PFSK-1 (cell line): ENCODE measurements around the gene CREB3L2.

Experiments used
- FOXP2 ChIP-seq: optimal IDR thresholded peaks from 2 replicates; pipeline ENCODE3; 2011; ENCODE audit warnings: borderline replicate concordance, control low read depth, inconsistent platforms; ENCODE audit not compliant: insufficient read depth; ENCODE audit errors: extremely low read length, extremely low read depth
- POLR2AphosphoS5 ChIP-seq: IDR thresholded peaks from 2 replicates; pipeline ENCODE4 v1.6.1; 2012; ENCODE audit warnings: low read depth, mild to moderate bottlenecking, control low read depth, low read length, moderate library complexity
- REST ChIP-seq, 2 experiments: IDR thresholded peaks; 2 replicates each; pipeline versions ENCODE4 v1.6.1 to v1.8.0; 2011 to 2012; ENCODE audit warnings: low read depth in 2 of 2, low read length in 2 of 2, control low read depth in 1 of 2, inconsistent platforms in 1 of 2, mild to moderate bottlenecking in 1 of 2, moderate library complexity in 1 of 2; ENCODE audit not compliant: insufficient read depth in 1 of 2
- SIN3A ChIP-seq: IDR thresholded peaks from 2 replicates; pipeline ENCODE4 v1.6.1; 2012; ENCODE audit warnings: mild to moderate bottlenecking, low read length, moderate library complexity, borderline replicate concordance; ENCODE audit not compliant: insufficient read depth
- TAF1 ChIP-seq: IDR thresholded peaks from 2 replicates; pipeline ENCODE4 v1.6.1; 2012; ENCODE audit warnings: low read length, control low read depth, borderline replicate concordance; ENCODE audit not compliant: insufficient read depth

The CREB3L2 gene

GRCh38 chr7:138015096-138015495 is 13.2 kb upstream of the CREB3L2 start:
- TF ChIP-seq POLR2AphosphoS5 (no peak), TAF1 (no peak), SIN3A (no peak), FOXP2 (no peak), REST (IDR thresholded peaks at IDR 0.05; ENCODE audit: insufficient read depth in 1 of 2, low read depth in 2 of 2, low read length in 2 of 2) (no peak)

- TF ChIP-seq SIN3A: no peak
- no peak for TF ChIP-seq FOXP2
- TF ChIP-seq POLR2AphosphoS5: no peak
- no peak for TF ChIP-seq TAF1
- TF ChIP-seq REST (IDR thresholded peaks at IDR 0.05; ENCODE audit: insufficient read depth in 1 of 2, low read depth in 2 of 2, low read length in 2 of 2): no peak
These were observed 12.8 kb upstream of the CREB3L2 start for GRCh38 chr7:138014686-138015085.

- TF ChIP-seq TAF1: no peak
These were observed 7.4 kb upstream of the CREB3L2 start for GRCh38 chr7:138009350-138009653.

GRCh38 chr7:138008588-138009349 is 6.9 kb upstream of the CREB3L2 start:
- TF ChIP-seq FOXP2 (no peak), POLR2AphosphoS5 (no peak)

- TF ChIP-seq POLR2AphosphoS5 (no peak), FOXP2 (no peak), SIN3A (no peak)
These were observed 6.2 kb upstream of the CREB3L2 start for GRCh38 chr7:138008019-138008587.

- TF ChIP-seq TAF1 (no peak), SIN3A (no peak), POLR2AphosphoS5 (no peak), FOXP2 (no peak), REST (IDR thresholded peaks at IDR 0.05; ENCODE audit: insufficient read depth in 1 of 2, low read depth in 2 of 2, low read length in 2 of 2) (no peak)
These were observed 4.2 kb upstream of the CREB3L2 start for GRCh38 chr7:138006106-138006505.

GRCh38 chr7:138004936-138005335 is 3.0 kb upstream of the CREB3L2 start:
- no peak for TF ChIP-seq FOXP2
- TF ChIP-seq SIN3A: no peak
- no peak for TF ChIP-seq REST (IDR thresholded peaks at IDR 0.05; ENCODE audit: insufficient read depth in 1 of 2, low read depth in 2 of 2, low read length in 2 of 2)
- no peak for TF ChIP-seq TAF1
- TF ChIP-seq POLR2AphosphoS5: no peak
